ENCODE results near the gene ATP11A. TPM values are rescaled to one million over a fixed set of nuclear protein-coding genes. Genes with fewer than 3 reads are reported as not detected.

Gene ATP11A
- total and polyA plus RNA-seq, 10 of the 15 experiments (the other 5 are each of a cell fraction or from before 2014, with no cell fraction given) = 1.4 to 69.6 (median 14.4) TPM

GRCh38 chr13:112824429-112824828 is 134.6 kb downstream of the ATP11A start (continued):
- TF ChIP-seq ZNF384 (IDR thresholded peaks at IDR 0.05; ENCODE audit: borderline replicate concordance, low read depth, low read length) (no peak), ZBTB11 (CRISPR knock-in tag; IDR thresholded peaks at IDR 0.05) (no peak), SKIL (IDR thresholded peaks at IDR 0.05; ENCODE audit: low read depth, poor library complexity, severe bottlenecking) (no peak), GABPA (IDR thresholded peaks at IDR 0.05; ENCODE audit: low read depth) (no peak), MTA2 (IDR thresholded peaks at IDR 0.05; ENCODE audit: low read depth) (no peak), SRF (IDR thresholded peaks at IDR 0.05; ENCODE audit: low read depth in 2 of 2, low read length in 2 of 2) (no peak), MEF2A (IDR thresholded peaks at IDR 0.05; ENCODE audit: insufficient read depth, low read depth, low read length) (no peak)

GRCh38 chr13:112825071-112825470 is 135.2 kb downstream of the ATP11A start:
- 91% methylated on average over 11 of the region's 11 CpGs for WGBS (ENCODE audit: insufficient coverage, insufficient replicate concordance, low lambda C conversion rate, missing lambda C conversion rate)
- Histone ChIP-seq H3K79me2 (ENCODE audit: control insufficient read depth, insufficient read depth, low read length) (no peaks in the 10 kb centered on the region), H3K9ac (ENCODE audit: control insufficient read depth, insufficient read depth, low read length) (no peak overlapping the region), H3K4me3 (no peak overlapping the region), H2AFZ (ENCODE audit: control insufficient read depth, low read depth, low read length) (no peak overlapping the region), H3K4me1 (ENCODE audit: control insufficient read depth, insufficient read depth, low read length) (peaks cover 9% of the 10 kb centered on the region), H3K9me3 (replicated peaks; ENCODE audit: control insufficient read depth, insufficient read depth, low read length) (no peaks in the 10 kb centered on the region), H4K20me1 (ENCODE audit: control insufficient read depth, insufficient read depth) (no peaks in the 10 kb centered on the region), H3K27ac (ENCODE audit: control insufficient read depth, insufficient read depth) (no peak overlapping the region), H3K27me3 (replicated peaks in 1 of 2; ENCODE audit: control insufficient read depth in 2 of 2, insufficient read depth in 2 of 2, low read length in 1 of 2) (no peaks in the 10 kb centered on the region), H3K36me3 (ENCODE audit: control insufficient read depth in 2 of 2, insufficient read depth in 2 of 2, low read length in 1 of 2) (peaks cover 12 to 26% of the 10 kb centered on the region in 2 experiments; a peak in 3 of 4 replicates), H3K4me2 (ENCODE audit: control insufficient read depth, insufficient read depth) (no peak overlapping the region)
- in situ Hi-C loops (cut with MboI) = no loop called here
- ChIA-PET SMC1A (ENCODE audit: uncharacterized antibody, unreplicated experiment) (no interaction called here), RAD21 (ENCODE audit: unreplicated experiment) (no interaction called here), POLR2A (no interaction called here), CTCF (interaction anchor here (1.5 kb wide), 1 partner anchor 184 kb away, joined by 3 read pairs; no protein-coding TSS in a partner anchor)
- DNase-seq (ENCODE audit: low read depth, low spot score) (no peak), FAIRE-seq (no peak), ATAC-seq (no peak)
- no peak for TF ChIP-seq ZNF24 (IDR thresholded peaks at IDR 0.05)
- no peak for TF ChIP-seq CBX5 (IDR thresholded peaks at IDR 0.05; ENCODE audit: low read depth)
- no peak for TF ChIP-seq RELA (IDR thresholded peaks at IDR 0.05; ENCODE audit: borderline replicate concordance, partially characterized antibody)
- TF ChIP-seq USF1 (IDR thresholded peaks at IDR 0.05; ENCODE audit: borderline replicate concordance, extremely low read length, insufficient read depth, low read depth, low read length) = no peak
- no peak for TF ChIP-seq BCL11A (IDR thresholded peaks at IDR 0.05; ENCODE audit: low read depth, low read length)
- TF ChIP-seq GABPA (IDR thresholded peaks at IDR 0.05; ENCODE audit: low read depth) = no peak
- no peak for TF ChIP-seq YBX1 (IDR thresholded peaks at IDR 0.05)
- no peak for TF ChIP-seq ZNF274 (IDR thresholded peaks at IDR 0.05; ENCODE audit: insufficient read depth, insufficient read length)
- BruUV-seq (replicated peaks) = no TSS peak
- intact Hi-C loops (cut with micrococcal nuclease; ENCODE audit: unreplicated experiment) = no loop called here

Measured in GM12878 (cell line).